K562 (cell line): ENCODE results near the gene FKBP11. TPM values are rescaled to one million over a fixed set of nuclear protein-coding genes. Genes with fewer than 3 reads are reported as not detected.

Experiments
- ATAC-seq: fragments of 200-7000 bp; cut with Tn5 transposase; 3 replicates; pipeline ENCODE4 v1.9.1; 2020; ENCODE audit warnings: moderate library complexity
- BruUV-seq: library from RNA; stranded (reverse); fragments of 400-500 nt; replicated peaks from 2 replicates; lab custom pipeline; 2021; lab: Mats Ljungman, UMichigan
- CTCF ChIA-PET: fragments of 300-600 bp; formaldehyde crosslinking; extraction: SDS; loops from one replicate; lab custom pipeline; 2021; ENCODE audit warnings: low intra/inter-chr PET ratio; lab: Yijun Ruan, JAX
- POLR2A ChIA-PET: fragments of 300-600, 350-650 bp; sonication (Branson Sonifier 250); formaldehyde crosslinking; extraction: SDS; loops from one replicate; lab custom pipeline; 2021; ENCODE audit warnings: antibody characterized with exemption, inconsistent platforms; lab: Yijun Ruan, JAX
- DNase-seq, 4 experiments: peaks; one replicate each; pipeline versions ENCODE4 v3.0.0 to v3.0.0-alpha.2; 2011 to 2018; ENCODE audit warnings: low spot score in 3 of 4, mixed read lengths in 3 of 4; ENCODE audit errors: extremely low read depth in 1 of 4
- FAIRE-seq: peaks from 2 replicates; lab custom pipeline; 2011; peaks lifted over from hg19 to GRCh38; lab: Jason Lieb, UNC
- H2AFZ ChIP-seq: 2 replicates; pipeline ENCODE4 v1.6.0; 2011; ENCODE audit warnings: low read depth, low read length, control low read depth, inconsistent platforms
- H3K27ac ChIP-seq: fragments of 200-600 bp; 3 replicates; pipeline ENCODE4 v1.8.0; 2011; ENCODE audit warnings: low read depth, mild to moderate bottlenecking, control low read depth, inconsistent platforms, low read length, moderate library complexity, mixed read lengths; ENCODE audit errors: extremely low read depth
- H3K27me3 ChIP-seq, 2 experiments: fragments of 300-600 bp in 1 of 2; 2 replicates in 1 of 2; 3 replicates in 1 of 2; pipeline versions ENCODE4 v1.6.0 to v1.8.0; 2011; ENCODE audit warnings: inconsistent platforms in 2 of 2, low read length in 2 of 2, mild to moderate bottlenecking in 1 of 2, mixed read lengths in 1 of 2, moderate library complexity in 1 of 2; ENCODE audit not compliant: control insufficient read depth in 2 of 2, insufficient read depth in 2 of 2
- H3K36me3 ChIP-seq: fragments of 300-600 bp; 3 replicates; pipeline ENCODE4 v1.8.0; 2011; ENCODE audit warnings: mild to moderate bottlenecking, low read length, inconsistent platforms; ENCODE audit not compliant: control insufficient read depth, insufficient read depth
- H3K4me1 ChIP-seq, 2 experiments: fragments of 200-600 bp in 1 of 2; replicated peaks in 1 of 2; 2 replicates in 1 of 2; 3 replicates in 1 of 2; pipeline versions ENCODE4 v1.5.1 to v1.8.0; 2011; ENCODE audit warnings: inconsistent platforms in 2 of 2, low read length in 2 of 2, mild to moderate bottlenecking in 1 of 2, mixed read lengths in 1 of 2, moderate library complexity in 1 of 2; ENCODE audit not compliant: control insufficient read depth in 2 of 2, insufficient read depth in 2 of 2
- H3K4me2 ChIP-seq: 2 replicates; pipeline ENCODE4 v1.6.1; 2011; ENCODE audit warnings: low read length, control low read depth, inconsistent platforms, mixed read lengths; ENCODE audit not compliant: insufficient read depth
- H3K4me3 ChIP-seq: fragments of 200-600 bp; sonication (generic), shearing (Covaris generic); 2 replicates; pipeline ENCODE4 v1.5.1; 2016; ENCODE audit warnings: control low read depth, inconsistent platforms
- H3K79me2 ChIP-seq: fragments of 200-600 bp; 3 replicates; pipeline ENCODE4 v1.8.0; 2011; ENCODE audit warnings: low read length, inconsistent platforms; ENCODE audit not compliant: control insufficient read depth, insufficient read depth
- H3K9ac ChIP-seq, 2 experiments: 2 replicates each; pipeline versions ENCODE4 v1.6.0 to v1.6.1; 2011; ENCODE audit warnings: low read depth in 2 of 2, low read length in 2 of 2, control low read depth in 1 of 2, inconsistent platforms in 1 of 2, mild to moderate bottlenecking in 1 of 2, mixed read lengths in 1 of 2; ENCODE audit not compliant: insufficient read depth in 1 of 2
- H3K9me1 ChIP-seq: one replicate; pipeline ENCODE4 v1.6.0; 2011; ENCODE audit warnings: inconsistent platforms, mild to moderate bottlenecking, low read length, moderate library complexity; ENCODE audit not compliant: control insufficient read depth, insufficient read depth
- H3K9me3 ChIP-seq: replicated peaks from 2 replicates; pipeline ENCODE4 v1.5.1; 2011; ENCODE audit warnings: low read depth, low read length, inconsistent platforms; ENCODE audit not compliant: control insufficient read depth, insufficient read depth
- H4K20me1 ChIP-seq: replicated peaks from 2 replicates; pipeline ENCODE4 v1.6.1; 2011; ENCODE audit warnings: low read length, inconsistent platforms, mixed read lengths; ENCODE audit not compliant: control insufficient read depth, insufficient read depth
- BCOR ChIP-seq: fragments of 450-650 bp; IDR thresholded peaks from 2 replicates; pipeline ENCODE4 v1.6.1; 2016
- ELF2 ChIP-seq: fragments of 250-450 bp; sonication (Bioruptor Pico); IDR thresholded peaks from 2 replicates; pipeline ENCODE4 v1.5.0; 2021; ENCODE audit warnings: mild to moderate bottlenecking
- FOXJ2 ChIP-seq: fragments of 200-800 bp; sonication (Bioruptor generic); IDR thresholded peaks from 2 replicates; pipeline ENCODE4 v1.6.1; 2016; ENCODE audit warnings: missing genetic modification characterization, missing compliant biosample characterization
- FOXJ3 ChIP-seq: sonication (generic); formaldehyde crosslinking; IDR thresholded peaks from 2 replicates; pipeline ENCODE4 v1.4.0; 2020; ENCODE audit warnings: mild to moderate bottlenecking, missing genetic modification reagents
- IRF2 ChIP-seq: sonication (generic); formaldehyde crosslinking; IDR thresholded peaks from 2 replicates; pipeline ENCODE4 v1.8.1; 2022; ENCODE audit warnings: mild to moderate bottlenecking, missing genetic modification reagents
- NR2C1 ChIP-seq, 2 experiments: fragments of 450-650 bp; IDR thresholded peaks; 2 replicates each; pipeline ENCODE4 v1.6.1; 2017; ENCODE audit warnings: mild to moderate bottlenecking in 2 of 2, antibody characterized with exemption in 1 of 2, inconsistent platforms in 1 of 2, missing compliant biosample characterization in 1 of 2, missing genetic modification characterization in 1 of 2
- SAP30 ChIP-seq: fragments of 200-600 bp; sonication (generic); IDR thresholded peaks from 2 replicates; pipeline ENCODE4 v1.6.1; 2012; ENCODE audit warnings: borderline replicate concordance, low read depth, mild to moderate bottlenecking, moderate library complexity, low read length, control low read depth, inconsistent platforms; ENCODE audit not compliant: insufficient read depth, poor library complexity, severe bottlenecking
- SRSF3 ChIP-seq: fragments of 200-400 bp; formaldehyde crosslinking; IDR thresholded peaks from 2 replicates; pipeline ENCODE4 v1.6.1; 2016; ENCODE audit warnings: mild to moderate bottlenecking, low read length, moderate library complexity; ENCODE audit not compliant: insufficient read depth
- TAF15 ChIP-seq: fragments of 200-400 bp; formaldehyde crosslinking; IDR thresholded peaks from 2 replicates; pipeline ENCODE4 v1.6.1; 2017; ENCODE audit warnings: mild to moderate bottlenecking, low read depth, low read length, moderate library complexity
- ZNF140 ChIP-seq: fragments of 250-450 bp; sonication (Bioruptor Pico); IDR thresholded peaks from 2 replicates; pipeline ENCODE4 v1.8.0; 2021; ENCODE audit warnings: moderate library complexity, mild to moderate bottlenecking, inconsistent platforms
- ZNF175 ChIP-seq: fragments of 200-800 bp; sonication (Bioruptor generic); IDR thresholded peaks from 2 replicates; pipeline ENCODE4 v1.6.1; 2016; ENCODE audit warnings: low read depth, mild to moderate bottlenecking, missing genetic modification characterization, missing compliant biosample characterization
- WGBS: fragments of 100-300 bp; shearing (Covaris generic); methylation state at CpG from one replicate; pipeline ENCODE4 v1.1.6; 2016; ENCODE audit warnings: low coverage, mixed read lengths; ENCODE audit not compliant: insufficient coverage; ENCODE audit errors: missing lambda C conversion rate; 5-methylcytosine and 5-hydroxymethylcytosine counted together
- in situ Hi-C: fragments of 300-500 bp; cut with MboI; formaldehyde crosslinking; loops from 4 replicates; pipeline ENCODE4 v1.15.0; 2018; ENCODE audit warnings: inconsistent platforms, mixed read lengths
- intact Hi-C: fragments of 100-400 bp; cut with micrococcal nuclease; formaldehyde crosslinking; loops from 2 replicates; pipeline ENCODE4 v1.14.2; 2022
- polyA plus RNA-seq, 8 experiments: library from polyadenylated mRNA; depleted of rRNA in 4 of 8; stranded (reverse) in 5 of 8; unstranded in 3 of 8; fragments of >200 nt; fragmentation: Nextera tagmentation in 2 of 8; fragmentation: Illumina TruSeq in 1 of 8; extraction: Ambion mirVana in 2 of 8; extraction: Trizol in 1 of 8; gene quantifications; 2 replicates each; pipeline versions ENCODE4 v1.2.1 to v1.2.3, GENCODE V29; 2011 to 2014; ENCODE audit warnings: inconsistent platforms in 1 of 8, missing spikeins in 1 of 8
- total RNA-seq, 7 experiments: library from RNA; depleted of rRNA in 6 of 7; stranded (reverse); fragments of >200 nt in 6 of 7; fragmentation: Illumina TruSeq in 2 of 7; extraction: Trizol in 2 of 7; gene quantifications; 2 replicates each; pipeline versions ENCODE4 v1.2.1 to v1.2.3, GENCODE V29; 2011 to 2021; ENCODE audit warnings: low replicate concordance in 1 of 7
- TF ChIP-seq, protein P1 (sequence below): fragments of 450-650 bp; IDR thresholded peaks from 2 replicates; pipeline ENCODE4 v1.6.1; 2017; ENCODE audit warnings: mild to moderate bottlenecking, moderate library complexity
- TF ChIP-seq, protein P2 (sequence below): fragments of 450-650 bp; IDR thresholded peaks from 2 replicates; pipeline ENCODE4 v1.6.1; 2016; ENCODE audit warnings: antibody characterized with exemption
- TF ChIP-seq, protein P3 (sequence below): fragments of 250-450 bp; sonication (Bioruptor Pico); IDR thresholded peaks from 2 replicates; pipeline ENCODE4 v1.4.0; 2020

The FKBP11 gene
- total and polyA plus RNA-seq, 9 of the 15 experiments (the other 6 are each of a cell fraction or from before 2014, with no cell fraction given), result 1.6 to 8.2 (median 5.8) TPM

DNA sequence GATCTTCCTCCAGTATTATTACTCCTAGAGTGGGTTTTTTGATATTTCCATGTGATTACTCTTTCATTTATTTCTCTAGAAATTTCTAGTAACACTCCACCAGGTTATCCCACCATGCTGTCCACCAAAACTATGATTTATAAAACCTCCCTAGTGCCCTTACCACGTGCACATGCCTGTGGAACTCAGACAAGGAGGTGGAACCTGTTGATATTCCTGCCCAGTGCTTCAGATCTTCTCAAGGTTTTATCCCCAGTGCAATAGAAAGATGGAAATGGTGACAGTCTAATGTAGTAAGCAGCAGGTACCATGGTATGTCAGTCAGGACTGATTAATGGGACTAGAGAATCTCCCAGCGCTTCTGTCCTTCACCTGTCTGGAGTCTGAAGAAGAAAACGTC lies 35.5 kb upstream of the FKBP11 start:
- Histone ChIP-seq H3K79me2 (peaks cover 14% of the 10 kb centered on the region), H3K36me3 (peaks cover 1% of the 10 kb centered on the region; the same call in 1 of the 3 replicates), H3K4me1 (peaks cover 7 to 9% of the 10 kb centered on the region in 2 experiments; a peak in 4 of 5 replicates), H3K9ac (no peak overlapping the region), H3K27ac (no peak overlapping the region), H3K9me1 (peaks cover 1% of the 10 kb centered on the region), H2AFZ (no peak overlapping the region), H3K4me2 (no peak overlapping the region), H3K9me3 (no peaks in the 10 kb centered on the region), H3K4me3 (no peak overlapping the region), H3K27me3 (no peaks in the 10 kb centered on the region), H4K20me1 (no peaks in the 10 kb centered on the region; the same call in 1 of the 2 replicates)
- intact Hi-C loops, result no loop called here
- BruUV-seq, result no TSS peak
- in situ Hi-C loops, result no loop called here
- FAIRE-seq (no peak), ATAC-seq (no peak), DNase-seq (no peak)
- POLR2A ChIA-PET, result interaction anchor here (0.9 to 1.0 kb wide), 2 partner anchors 13 to 15 kb away, joined by 3 read pairs; no protein-coding TSS in a partner anchor
- no peak for TF ChIP-seq FOXJ2 (tag)
- TF ChIP-seq ZNF140, result no peak
- TF ChIP-seq FOXJ3 (CRISPR knock-in tag), result no peak
- no peak for TF ChIP-seq IRF2
- no peak for TF ChIP-seq SAP30
- TF ChIP-seq TAF15, result no peak
- no peak for TF ChIP-seq ELF2
- no peak for TF ChIP-seq BCOR
- no peak for TF ChIP-seq SRSF3
- TF ChIP-seq ZNF175 (CRISPR knock-in tag), result no peak
- TF ChIP-seq, protein P1, sequence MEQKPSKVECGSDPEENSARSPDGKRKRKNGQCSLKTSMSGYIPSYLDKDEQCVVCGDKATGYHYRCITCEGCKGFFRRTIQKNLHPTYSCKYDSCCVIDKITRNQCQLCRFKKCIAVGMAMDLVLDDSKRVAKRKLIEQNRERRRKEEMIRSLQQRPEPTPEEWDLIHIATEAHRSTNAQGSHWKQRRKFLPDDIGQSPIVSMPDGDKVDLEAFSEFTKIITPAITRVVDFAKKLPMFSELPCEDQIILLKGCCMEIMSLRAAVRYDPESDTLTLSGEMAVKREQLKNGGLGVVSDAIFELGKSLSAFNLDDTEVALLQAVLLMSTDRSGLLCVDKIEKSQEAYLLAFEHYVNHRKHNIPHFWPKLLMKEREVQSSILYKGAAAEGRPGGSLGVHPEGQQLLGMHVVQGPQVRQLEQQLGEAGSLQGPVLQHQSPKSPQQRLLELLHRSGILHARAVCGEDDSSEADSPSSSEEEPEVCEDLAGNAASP, result no peak
- no peak for TF ChIP-seq NR2C1 (IDR thresholded peaks at IDR 0.05)
- TF ChIP-seq NR2C1 (tag; IDR thresholded peaks at IDR 0.05), result no peak
- TF ChIP-seq, protein P2, sequence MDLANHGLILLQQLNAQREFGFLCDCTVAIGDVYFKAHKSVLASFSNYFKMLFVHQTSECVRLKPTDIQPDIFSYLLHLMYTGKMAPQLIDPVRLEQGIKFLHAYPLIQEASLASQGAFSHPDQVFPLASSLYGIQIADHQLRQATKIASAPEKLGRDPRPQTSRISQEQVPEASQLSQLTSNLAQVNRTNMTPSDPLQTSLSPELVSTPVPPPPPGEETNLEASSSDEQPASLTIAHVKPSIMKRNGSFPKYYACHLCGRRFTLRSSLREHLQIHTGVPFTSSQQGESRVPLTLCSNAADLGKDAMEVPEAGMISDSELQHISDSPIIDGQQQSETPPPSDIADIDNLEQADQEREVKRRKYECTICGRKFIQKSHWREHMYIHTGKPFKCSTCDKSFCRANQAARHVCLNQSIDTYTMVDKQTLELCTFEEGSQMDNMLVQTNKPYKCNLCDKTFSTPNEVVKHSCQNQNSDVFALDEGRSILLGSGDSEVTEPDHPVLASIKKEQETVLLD, result no peak
- TF ChIP-seq, protein P3, sequence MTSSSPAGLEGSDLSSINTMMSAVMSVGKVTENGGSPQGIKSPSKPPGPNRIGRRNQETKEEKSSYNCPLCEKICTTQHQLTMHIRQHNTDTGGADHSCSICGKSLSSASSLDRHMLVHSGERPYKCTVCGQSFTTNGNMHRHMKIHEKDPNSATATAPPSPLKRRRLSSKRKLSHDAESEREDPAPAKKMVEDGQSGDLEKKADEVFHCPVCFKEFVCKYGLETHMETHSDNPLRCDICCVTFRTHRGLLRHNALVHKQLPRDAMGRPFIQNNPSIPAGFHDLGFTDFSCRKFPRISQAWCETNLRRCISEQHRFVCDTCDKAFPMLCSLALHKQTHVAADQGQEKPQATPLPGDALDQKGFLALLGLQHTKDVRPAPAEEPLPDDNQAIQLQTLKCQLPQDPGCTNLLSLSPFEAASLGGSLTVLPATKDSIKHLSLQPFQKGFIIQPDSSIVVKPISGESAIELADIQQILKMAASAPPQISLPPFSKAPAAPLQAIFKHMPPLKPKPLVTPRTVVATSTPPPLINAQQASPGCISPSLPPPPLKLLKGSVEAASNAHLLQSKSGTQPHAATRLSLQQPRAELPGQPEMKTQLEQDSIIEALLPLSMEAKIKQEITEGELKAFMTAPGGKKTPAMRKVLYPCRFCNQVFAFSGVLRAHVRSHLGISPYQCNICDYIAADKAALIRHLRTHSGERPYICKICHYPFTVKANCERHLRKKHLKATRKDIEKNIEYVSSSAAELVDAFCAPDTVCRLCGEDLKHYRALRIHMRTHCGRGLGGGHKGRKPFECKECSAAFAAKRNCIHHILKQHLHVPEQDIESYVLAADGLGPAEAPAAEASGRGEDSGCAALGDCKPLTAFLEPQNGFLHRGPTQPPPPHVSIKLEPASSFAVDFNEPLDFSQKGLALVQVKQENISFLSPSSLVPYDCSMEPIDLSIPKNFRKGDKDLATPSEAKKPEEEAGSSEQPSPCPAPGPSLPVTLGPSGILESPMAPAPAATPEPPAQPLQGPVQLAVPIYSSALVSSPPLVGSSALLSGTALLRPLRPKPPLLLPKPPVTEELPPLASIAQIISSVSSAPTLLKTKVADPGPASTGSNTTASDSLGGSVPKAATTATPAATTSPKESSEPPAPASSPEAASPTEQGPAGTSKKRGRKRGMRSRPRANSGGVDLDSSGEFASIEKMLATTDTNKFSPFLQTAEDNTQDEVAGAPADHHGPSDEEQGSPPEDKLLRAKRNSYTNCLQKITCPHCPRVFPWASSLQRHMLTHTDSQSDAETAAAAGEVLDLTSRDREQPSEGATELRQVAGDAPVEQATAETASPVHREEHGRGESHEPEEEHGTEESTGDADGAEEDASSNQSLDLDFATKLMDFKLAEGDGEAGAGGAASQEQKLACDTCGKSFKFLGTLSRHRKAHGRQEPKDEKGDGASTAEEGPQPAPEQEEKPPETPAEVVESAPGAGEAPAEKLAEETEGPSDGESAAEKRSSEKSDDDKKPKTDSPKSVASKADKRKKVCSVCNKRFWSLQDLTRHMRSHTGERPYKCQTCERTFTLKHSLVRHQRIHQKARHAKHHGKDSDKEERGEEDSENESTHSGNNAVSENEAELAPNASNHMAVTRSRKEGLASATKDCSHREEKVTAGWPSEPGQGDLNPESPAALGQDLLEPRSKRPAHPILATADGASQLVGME (CRISPR knock-in tag), result no peak
- WGBS, result 0% methylated on average over 3 of the region's 3 CpGs
- CTCF ChIA-PET, result no interaction called here
